CD4-positive, alpha-beta T cell treated with Interferon alpha-2 for 1 hour (primary cell): ENCODE measurements around the gene HMCN1.

ENCODE experiments used
- DNase-seq, 2 donors: peaks; one replicate each; pipeline ENCODE4 v3.0.0-alpha.2; 2020 to 2022

The HMCN1 gene

GRCh38 chr1:185920602-185921001, 186.4 kb downstream of the HMCN1 start:
- DNase-seq, result no peak

- DNase-seq, result no peak
Observed at GRCh38 chr1:185921636-185922035, 187.4 kb downstream of the HMCN1 start.

DNA sequence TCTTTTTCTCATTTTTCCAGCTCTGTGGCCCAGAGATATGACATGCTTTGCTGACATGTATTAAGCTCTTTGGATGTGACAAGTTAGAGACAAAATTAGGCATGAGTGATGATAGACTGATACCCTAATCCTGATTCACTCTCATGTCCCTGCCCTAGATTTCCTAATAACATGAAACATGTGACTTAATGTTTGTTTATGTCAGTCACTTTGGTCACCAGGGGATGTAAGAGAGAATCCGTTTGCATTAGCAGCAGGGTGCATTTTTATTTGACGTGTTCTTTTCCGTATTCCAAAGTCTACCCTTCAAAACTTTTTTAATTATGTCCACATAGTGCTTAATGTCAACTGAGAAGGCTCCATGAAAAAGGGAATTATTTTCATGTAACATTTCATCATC, 192.4 kb downstream of the HMCN1 start:
- DNase-seq, result no peak

DNA sequence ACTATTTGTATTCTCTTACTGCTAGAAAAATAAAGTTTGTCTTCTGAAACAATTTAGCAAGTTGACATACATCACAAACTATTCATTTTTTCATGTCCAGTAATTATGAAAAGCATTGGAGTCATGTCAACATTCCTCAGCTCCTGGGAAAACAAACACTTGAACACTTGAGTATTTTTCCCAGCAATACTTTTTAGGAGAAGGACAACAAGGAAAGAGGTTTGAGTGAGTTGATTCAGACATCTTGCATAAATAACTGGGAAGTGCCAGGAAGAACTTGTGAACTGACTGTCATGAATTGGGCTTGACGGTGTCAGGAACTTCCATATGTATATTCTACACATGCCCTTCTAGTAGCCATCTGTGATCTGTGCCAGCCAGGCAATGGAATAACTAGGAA, 195.6 kb downstream of the HMCN1 start:
- DNase-seq, result no peak

- no peak for DNase-seq
Observed at GRCh38 chr1:185931438-185931837, 197.2 kb downstream of the HMCN1 start.

DNA sequence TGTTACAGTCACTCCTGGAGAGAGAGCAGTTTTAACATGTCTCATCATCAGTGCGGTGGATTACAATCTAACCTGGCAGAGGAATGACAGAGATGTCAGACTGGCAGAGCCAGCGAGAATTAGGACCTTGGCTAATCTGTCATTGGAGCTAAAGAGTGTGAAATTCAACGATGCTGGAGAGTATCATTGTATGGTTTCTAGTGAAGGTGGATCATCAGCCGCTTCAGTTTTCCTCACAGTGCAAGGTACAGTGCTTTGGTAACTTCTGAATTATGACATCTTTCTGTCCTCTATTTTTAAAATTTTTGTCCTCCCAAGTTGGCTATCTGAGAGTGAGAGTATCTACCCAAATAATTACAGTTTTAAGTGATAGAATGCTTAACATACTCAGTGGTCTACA, 199.4 kb downstream of the HMCN1 start:
- DNase-seq, result no peak

DNA sequence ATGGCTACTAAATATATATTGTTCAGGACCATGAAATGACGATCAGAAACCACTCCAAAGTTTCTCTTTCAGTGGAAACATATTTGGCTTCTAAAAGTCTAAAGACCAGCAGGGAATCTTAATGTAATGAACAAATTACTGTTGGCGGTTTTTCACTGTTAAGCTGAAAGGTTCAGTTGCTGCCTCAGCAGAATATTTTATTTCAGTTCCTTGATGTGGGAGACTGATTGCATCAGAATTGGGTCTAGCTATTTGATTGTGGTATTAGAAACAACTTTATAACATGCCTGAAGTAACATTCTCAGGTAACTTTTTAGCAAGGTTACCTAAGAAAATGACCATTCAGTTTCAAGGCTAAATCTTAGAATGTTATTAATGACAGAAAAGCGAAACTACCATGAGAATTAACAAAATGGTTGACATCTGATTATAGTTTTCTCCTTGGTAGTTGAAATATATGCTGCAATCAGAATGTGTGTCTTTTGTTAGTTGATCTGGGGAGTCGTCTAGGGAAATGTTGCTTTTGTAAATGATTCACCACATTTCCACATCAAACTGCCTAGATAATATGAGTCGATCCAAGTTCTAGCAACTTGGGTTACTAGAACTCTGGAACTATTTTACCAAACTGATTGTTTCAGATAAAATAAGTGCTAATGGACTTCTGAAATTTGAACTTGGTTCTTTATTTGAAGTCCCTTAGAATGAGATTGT, 200.4 kb downstream of the HMCN1 start:
- no peak for DNase-seq

DNA sequence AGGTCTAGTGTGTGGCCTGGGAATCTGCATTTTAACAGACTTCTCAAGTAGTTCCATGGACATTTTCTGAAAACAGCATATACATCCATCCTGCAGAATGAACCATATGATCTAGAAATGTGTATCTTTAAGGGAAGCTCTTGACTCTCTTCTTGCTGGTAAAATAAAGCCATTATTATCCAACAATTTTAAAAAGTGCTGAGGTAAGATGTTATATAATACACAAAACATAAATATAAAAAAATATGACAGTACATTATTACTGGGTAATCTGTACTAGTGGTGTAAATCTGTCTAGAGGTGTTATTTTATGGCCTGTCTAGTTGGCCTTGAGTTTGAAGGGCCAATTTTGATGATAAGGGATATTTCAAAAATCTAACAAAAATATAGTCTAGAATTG, 201.2 kb downstream of the HMCN1 start:
- no peak for DNase-seq

GRCh38 chr1:185936641-185937040, 202.4 kb downstream of the HMCN1 start:
- no peak for DNase-seq

DNA sequence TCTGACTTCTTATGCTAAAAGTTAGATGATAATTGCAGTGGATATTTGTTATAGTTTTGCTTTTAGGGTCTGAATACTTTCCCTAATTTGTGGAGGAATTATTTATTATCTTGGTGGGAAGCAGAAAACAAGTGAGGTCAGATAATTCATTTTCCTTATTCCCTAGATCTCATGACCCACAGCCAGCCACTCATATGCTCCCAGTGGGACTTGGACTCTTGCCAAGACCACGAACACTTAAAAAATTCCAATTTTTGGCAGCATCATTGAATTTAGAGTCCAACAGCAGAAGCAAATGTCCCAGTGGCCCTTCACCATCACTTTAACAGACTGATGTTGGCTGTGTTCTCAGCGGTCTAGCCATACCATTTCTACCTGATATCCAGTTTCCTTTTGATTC, 204.2 kb downstream of the HMCN1 start:
- DNase-seq, result no peak

- no peak for DNase-seq
Observed at GRCh38 chr1:185939142-185939541, 205.0 kb downstream of the HMCN1 start.

- no peak for DNase-seq
Observed at GRCh38 chr1:185942961-185943360, 208.8 kb downstream of the HMCN1 start.

- no peak for DNase-seq
Observed at GRCh38 chr1:185956881-185957280, 222.7 kb downstream of the HMCN1 start.

DNA sequence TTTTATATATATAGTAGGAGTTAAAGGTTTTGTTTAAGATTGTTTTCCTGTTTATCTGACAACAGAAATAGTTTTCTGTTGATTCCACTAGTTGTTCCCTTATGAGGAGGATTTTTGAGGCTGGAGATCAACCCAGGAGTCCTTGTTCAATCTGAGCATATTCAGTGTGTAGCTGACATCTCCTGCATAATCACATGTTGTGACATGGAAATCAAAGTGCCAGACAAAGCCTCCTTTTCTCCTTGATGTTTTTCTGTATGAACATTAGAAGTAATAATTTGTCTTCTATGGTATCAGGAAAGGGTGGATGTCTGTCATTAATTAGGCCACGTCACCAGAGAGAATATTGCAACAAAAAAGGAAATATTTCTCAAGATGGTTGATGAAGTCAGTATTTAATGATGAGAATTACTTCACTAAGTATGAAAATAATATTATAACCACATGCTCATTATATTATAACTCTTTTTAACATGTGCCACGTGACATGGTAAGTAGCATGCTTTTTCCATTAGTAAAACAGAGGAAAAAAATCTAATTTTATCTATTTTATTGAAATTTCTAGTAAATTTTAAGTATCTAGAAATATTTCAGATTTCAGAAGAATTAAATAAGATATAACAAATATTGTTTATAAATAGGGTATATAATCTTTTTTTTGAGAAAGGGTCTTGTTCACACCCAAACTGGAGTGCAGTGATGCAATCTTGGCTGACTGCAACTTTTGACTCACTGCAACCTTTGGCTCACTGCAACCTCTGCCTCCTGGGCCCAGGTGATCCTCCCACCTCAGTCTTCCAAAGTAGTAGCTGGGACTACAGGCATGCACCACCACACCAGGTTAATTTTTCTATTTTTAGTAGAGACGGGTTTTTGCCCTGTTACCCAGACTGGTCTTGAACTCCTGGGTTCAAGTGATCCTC, 223.5 kb downstream of the HMCN1 start:
- DNase-seq, result no peak

DNA sequence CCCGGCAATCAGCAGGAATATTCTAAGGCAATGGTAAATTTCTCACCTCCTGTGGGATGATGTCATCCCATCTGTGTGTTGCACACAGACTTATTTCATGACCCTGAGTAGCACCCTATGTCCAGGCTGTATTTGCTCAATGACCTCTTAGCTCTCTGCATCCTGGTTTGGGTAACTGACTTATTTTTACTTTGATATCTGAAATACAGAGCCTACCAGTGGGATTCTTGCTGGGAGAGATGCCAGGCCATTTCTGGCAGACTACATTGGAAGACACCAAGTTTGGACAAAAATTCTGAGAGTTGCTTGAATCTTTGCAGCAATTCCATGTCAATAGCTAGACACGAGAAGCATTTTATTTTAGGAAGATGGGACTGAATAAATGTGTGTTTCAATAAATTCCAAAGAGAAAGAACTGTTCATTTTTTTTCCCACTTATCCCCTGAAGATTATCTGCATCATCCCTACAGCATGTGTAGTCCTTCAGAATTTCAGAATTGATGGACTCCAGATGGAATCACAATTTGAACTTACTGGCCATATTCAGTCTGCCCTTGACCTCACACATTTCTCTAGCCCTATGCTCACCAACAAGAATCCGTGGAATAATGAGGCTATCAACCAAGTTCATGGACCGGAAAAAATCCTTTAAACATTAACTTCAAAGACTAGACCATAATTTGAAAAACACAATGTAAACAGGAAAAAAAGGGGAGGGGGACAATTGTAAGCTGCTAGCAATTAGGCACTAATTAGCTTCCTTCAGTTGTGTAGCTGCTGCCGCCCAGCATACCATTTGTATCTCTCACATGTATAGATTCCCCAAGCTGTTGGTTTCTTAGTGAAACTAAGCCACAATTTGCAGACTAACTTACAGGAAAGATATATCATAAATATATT, 226.5 kb downstream of the HMCN1 start:
- DNase-seq, result no peak

- DNase-seq, result no peak
Observed at GRCh38 chr1:185961664-185962063, 227.5 kb downstream of the HMCN1 start.

DNA sequence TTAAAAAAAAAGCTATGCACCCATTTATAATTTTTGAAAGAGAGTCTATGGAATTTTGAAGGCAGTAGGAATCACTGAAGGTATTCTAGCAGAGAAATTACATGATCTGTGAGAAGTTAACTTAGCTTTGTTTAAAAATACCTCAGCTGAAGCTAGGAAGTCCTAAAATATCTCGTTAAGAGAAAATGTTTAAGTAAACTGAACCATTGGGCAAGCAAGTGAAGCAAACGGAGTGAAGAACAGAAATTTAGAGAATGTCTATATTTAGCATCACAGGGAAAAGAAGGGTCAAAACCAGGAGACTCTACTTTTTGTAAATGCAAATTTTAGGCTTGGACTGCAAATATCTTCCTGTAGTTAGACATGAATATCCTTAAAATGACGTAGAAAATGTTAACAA, 230.8 kb downstream of the HMCN1 start:
- no peak for DNase-seq

- no peak for DNase-seq
Observed at GRCh38 chr1:185965870-185966269, 231.7 kb downstream of the HMCN1 start.

- DNase-seq, result no peak
Observed at GRCh38 chr1:185966471-185966870, 232.3 kb downstream of the HMCN1 start.

GRCh38 chr1:185969028-185969427, 234.8 kb downstream of the HMCN1 start:
- DNase-seq, result no peak

GRCh38 chr1:185969524-185969991, 235.4 kb downstream of the HMCN1 start:
- no peak for DNase-seq

- no peak for DNase-seq
Observed at GRCh38 chr1:185971688-185972087, 237.5 kb downstream of the HMCN1 start.
